GM19438 (cell line): ENCODE results near the gene AMFR.
"Not testable (repeated sequence)": the region's sequence is repeated elsewhere in the genome, so short reads cannot be mapped to it uniquely, and the experiment has no call there.

Experiments used
- ATAC-seq: cut with Tn5 transposase; IDR thresholded peaks from one replicate; pipeline ENCODE4 v1.9.1; 2021; ENCODE audit warnings: low read depth; ENCODE audit not compliant: unreplicated experiment

The AMFR gene

GRCh38 chr16:56399486-56399885 is 25.9 kb downstream of the AMFR start:
- no peak for ATAC-seq

GRCh38 chr16:56399047-56399446 is 26.3 kb downstream of the AMFR start:
- no peak for ATAC-seq

GRCh38 chr16:56396724-56397123 is 28.6 kb downstream of the AMFR start:
- not testable (repeated sequence) for ATAC-seq

GRCh38 chr16:56389554-56389953 is 35.8 kb downstream of the AMFR start:
- ATAC-seq = no peak

- ATAC-seq = no peak
Observed at GRCh38 chr16:56388209-56388608, 37.1 kb downstream of the AMFR start.

GRCh38 chr16:56387396-56387795 is 37.9 kb downstream of the AMFR start:
- no peak for ATAC-seq

- ATAC-seq = no peak
Observed at GRCh38 chr16:56384074-56384721, 41.1 kb downstream of the AMFR start.

GRCh38 chr16:56382901-56383355 is 42.4 kb downstream of the AMFR start:
- ATAC-seq = no peak

- no peak for ATAC-seq
Observed at GRCh38 chr16:56382459-56382858, 42.9 kb downstream of the AMFR start.

GRCh38 chr16:56380778-56381485 is 44.4 kb downstream of the AMFR start:
- ATAC-seq = not testable (repeated sequence)

GRCh38 chr16:56379044-56379443 is 46.3 kb downstream of the AMFR start:
- ATAC-seq = not testable (repeated sequence)

GRCh38 chr16:56375792-56376191 is 49.6 kb downstream of the AMFR start:
- ATAC-seq = not testable (repeated sequence)

- ATAC-seq = no peak
Observed at GRCh38 chr16:56373003-56373402, 52.3 kb downstream of the AMFR start.

- no peak for ATAC-seq
Observed at GRCh38 chr16:56372013-56372634, 53.2 kb downstream of the AMFR start.

GRCh38 chr16:56371660-56371937 is 53.7 kb downstream of the AMFR start:
- ATAC-seq = no peak

- no peak for ATAC-seq
Observed at GRCh38 chr16:56370875-56371659, 54.3 kb downstream of the AMFR start.

GRCh38 chr16:56370185-56370874 is 55.0 kb downstream of the AMFR start:
- ATAC-seq = no peak

- ATAC-seq = no peak
Observed at GRCh38 chr16:56369202-56369601, 56.1 kb downstream of the AMFR start.

GRCh38 chr16:56368545-56368944 is 56.8 kb downstream of the AMFR start:
- no peak for ATAC-seq

- no peak for ATAC-seq
Observed at GRCh38 chr16:56367764-56368163, 57.6 kb downstream of the AMFR start.

GRCh38 chr16:56366945-56367344 is 58.4 kb downstream of the AMFR start:
- ATAC-seq = no peak
